HG03066 (cell line): ENCODE measurements around the gene GBP7.
"Not testable (repeated sequence)": the region's sequence is repeated elsewhere in the genome, so short reads cannot be mapped to it uniquely, and the experiment has no call there.

Experiments
- ATAC-seq: cut with Tn5 transposase; IDR thresholded peaks from one replicate; pipeline ENCODE4 v1.9.1; 2021; ENCODE audit warnings: low read depth; ENCODE audit not compliant: unreplicated experiment

GBP7 gene

GRCh38 chr1:89170170-89171066, 5.4 kb downstream of the GBP7 start:
- no peak for ATAC-seq

GRCh38 chr1:89169166-89169565, 6.6 kb downstream of the GBP7 start:
- ATAC-seq, result no peak

GRCh38 chr1:89167590-89168230, 8.1 kb downstream of the GBP7 start:
- ATAC-seq, result no peak

GRCh38 chr1:89166705-89167104, 9.1 kb downstream of the GBP7 start:
- no peak for ATAC-seq

GRCh38 chr1:89165811-89166210, 10.0 kb downstream of the GBP7 start:
- no peak for ATAC-seq

- ATAC-seq, result no peak
Measured at GRCh38 chr1:89151047-89151446, 24.8 kb downstream of the GBP7 start.

GRCh38 chr1:89149976-89150375, 25.8 kb downstream of the GBP7 start:
- no peak for ATAC-seq

- ATAC-seq, result no peak
Measured at GRCh38 chr1:89149229-89149628, 26.6 kb downstream of the GBP7 start.

- no peak for ATAC-seq
Measured at GRCh38 chr1:89147678-89148658, 27.8 kb downstream of the GBP7 start.

GRCh38 chr1:89146721-89147120, 29.1 kb downstream of the GBP7 start:
- ATAC-seq, result no peak

- no peak for ATAC-seq
Measured at GRCh38 chr1:89143484-89143883, 32.3 kb downstream of the GBP7 start.

GRCh38 chr1:89142160-89142559, 33.6 kb downstream of the GBP7 start:
- ATAC-seq, result no peak

GRCh38 chr1:89133747-89134146, 42.1 kb downstream of the GBP7 start:
- no peak for ATAC-seq

GRCh38 chr1:89130716-89131115, 45.1 kb downstream of the GBP7 start:
- ATAC-seq, result no peak

GRCh38 chr1:89129911-89130310, 45.9 kb downstream of the GBP7 start:
- ATAC-seq, result no peak

GRCh38 chr1:89128003-89128458, 47.8 kb downstream of the GBP7 start:
- not testable (repeated sequence) for ATAC-seq

GRCh38 chr1:89126602-89127565, 48.9 kb downstream of the GBP7 start:
- ATAC-seq, result not testable (repeated sequence)

GRCh38 chr1:89125913-89126580, 49.8 kb downstream of the GBP7 start, which contains the start of gene GBP2:
GBP2 (minus strand) TSS chr1:89126114; CDS start chr1:89121966, 4,148 bp downstream.
- peak; percentile 83 for ATAC-seq
